Stimulated activated naive B cell treated with anti-CD40 and anti-IgM and Interleukin-4, amounts not matched to agents 10 μg/mL and 1 μg/mL and 100 μg/mL, for 72 hours (primary cell): Measurements from ENCODE around the gene SETD5.

ENCODE experiments used
- ATAC-seq, 2 donors: fragments of 150-1000 bp; cut with Tn5 transposase; replicated peaks; 2 replicates each; pipeline ENCODE4 v1.10.0; 2021; ENCODE audit warnings: moderate library complexity in 1 of 2
- DNase-seq: peaks from one replicate; pipeline ENCODE4 v3.0.0; 2021
- H3K27ac Mint-ChIP-seq: one replicate; pipeline ENCODE4 v1.8.0; 2022; ENCODE audit warnings: mild to moderate bottlenecking, mixed read lengths
- H3K27me3 Mint-ChIP-seq, 2 donors: one replicate each; pipeline ENCODE4 v1.8.0; 2022; ENCODE audit warnings: mixed read lengths in 2 of 2
- H3K36me3 Mint-ChIP-seq, 2 donors: one replicate each; pipeline ENCODE4 v1.8.0; 2022; ENCODE audit warnings: mixed read lengths in 2 of 2, mild to moderate bottlenecking in 1 of 2
- H3K4me1 Mint-ChIP-seq, 2 donors: one replicate each; pipeline ENCODE4 v1.8.0; 2022; ENCODE audit warnings: mixed read lengths in 2 of 2, mild to moderate bottlenecking in 1 of 2
- H3K4me3 Mint-ChIP-seq, 2 donors: one replicate each; pipeline ENCODE4 v1.8.0; 2022; ENCODE audit warnings: mild to moderate bottlenecking in 2 of 2, mixed read lengths in 2 of 2, moderate library complexity in 1 of 2
- H3K9me3 Mint-ChIP-seq, 2 donors: one replicate each; pipeline ENCODE4 v1.8.0; 2022; ENCODE audit warnings: mixed read lengths in 2 of 2, mild to moderate bottlenecking in 1 of 2

Gene SETD5

GRCh38 chr3:9439331-9439730, 41.9 kb downstream of the SETD5 start:
- no peak overlapping the region for H3K27ac Mint-ChIP-seq
- H3K4me3 Mint-ChIP-seq: no peak overlapping the region
- ATAC-seq: no peak
- H3K9me3 Mint-ChIP-seq: no peaks in the 10 kb centered on the region
- H3K4me1 Mint-ChIP-seq: peaks cover 15 to 23% of the 10 kb centered on the region in 2 donors
- H3K27me3 Mint-ChIP-seq: no peaks in the 10 kb centered on the region
- DNase-seq: no peak
- H3K36me3 Mint-ChIP-seq: peaks cover 43 to 58% of the 10 kb centered on the region in 2 donors

- no peak for DNase-seq
- no peak for ATAC-seq
- Mint-ChIP-seq H3K4me1 (peaks cover 5 to 7% of the 10 kb centered on the region in 2 donors), H3K36me3 (peaks cover 39 to 54% of the 10 kb centered on the region in 2 donors), H3K4me3 (no peak overlapping the region), H3K27me3 (no peaks in the 10 kb centered on the region), H3K9me3 (no peaks in the 10 kb centered on the region), H3K27ac (no peak overlapping the region)
These were observed 44.2 kb downstream of the SETD5 start for GRCh38 chr3:9441501-9442221.

- Mint-ChIP-seq H3K36me3 (peaks cover 41 to 47% of the 10 kb centered on the region in 2 donors), H3K4me1 (peaks cover 8 to 26% of the 10 kb centered on the region in 2 donors), H3K27me3 (no peaks in the 10 kb centered on the region), H3K27ac (peak overlapping the region; percentile 65), H3K4me3 (no peak overlapping the region), H3K9me3 (no peaks in the 10 kb centered on the region)
- ATAC-seq (no peak), DNase-seq (no peak)
These were observed 50.7 kb downstream of the SETD5 start for GRCh38 chr3:9448071-9448470.

- Mint-ChIP-seq H3K27ac (no peak overlapping the region), H3K36me3 (peaks cover 40 to 51% of the 10 kb centered on the region in 2 donors), H3K9me3 (no peaks in the 10 kb centered on the region), H3K27me3 (no peaks in the 10 kb centered on the region), H3K4me1 (peaks cover 8 to 29% of the 10 kb centered on the region in 2 donors), H3K4me3 (no peak overlapping the region)
- DNase-seq (no peak), ATAC-seq (no peak)
These were observed 51.2 kb downstream of the SETD5 start for GRCh38 chr3:9448643-9449042.

- no peaks in the 10 kb centered on the region for H3K9me3 Mint-ChIP-seq
- peaks cover 32 to 44% of the 10 kb centered on the region in 2 donors for H3K36me3 Mint-ChIP-seq
- peaks cover 6 to 29% of the 10 kb centered on the region in 2 donors for H3K4me1 Mint-ChIP-seq
- ATAC-seq (no peak), DNase-seq (no peak)
- no peak overlapping the region for H3K27ac Mint-ChIP-seq
- H3K27me3 Mint-ChIP-seq: no peaks in the 10 kb centered on the region
- no peak overlapping the region for H3K4me3 Mint-ChIP-seq
These were observed 52.7 kb downstream of the SETD5 start for GRCh38 chr3:9450126-9450525.

GRCh38 chr3:9450991-9451390, 53.6 kb downstream of the SETD5 start:
- Mint-ChIP-seq H3K27me3 (no peaks in the 10 kb centered on the region), H3K27ac (no peak overlapping the region), H3K36me3 (peaks cover 28 to 40% of the 10 kb centered on the region in 2 donors), H3K4me1 (peaks cover 6 to 29% of the 10 kb centered on the region in 2 donors), H3K4me3 (no peak overlapping the region), H3K9me3 (no peaks in the 10 kb centered on the region)
- DNase-seq: no peak
- ATAC-seq: peak in 1 of 2 donors; percentile 69

- H3K27ac Mint-ChIP-seq: no peak overlapping the region
- peaks cover 6 to 29% of the 10 kb centered on the region in 2 donors for H3K4me1 Mint-ChIP-seq
- H3K9me3 Mint-ChIP-seq: no peaks in the 10 kb centered on the region
- DNase-seq (no peak), ATAC-seq (no peak)
- no peak overlapping the region for H3K4me3 Mint-ChIP-seq
- H3K27me3 Mint-ChIP-seq: no peaks in the 10 kb centered on the region
- H3K36me3 Mint-ChIP-seq: peaks cover 28 to 35% of the 10 kb centered on the region in 2 donors
These were observed 55.0 kb downstream of the SETD5 start for GRCh38 chr3:9452417-9452816.

GRCh38 chr3:9455596-9456131, 58.2 kb downstream of the SETD5 start:
- no peak for DNase-seq
- Mint-ChIP-seq H3K4me1 (peaks cover 4 to 23% of the 10 kb centered on the region in 2 donors), H3K36me3 (peaks cover 13 to 28% of the 10 kb centered on the region in 2 donors), H3K27me3 (no peaks in the 10 kb centered on the region), H3K27ac (no peak overlapping the region), H3K4me3 (no peak overlapping the region), H3K9me3 (no peaks in the 10 kb centered on the region)
- no peak for ATAC-seq

GRCh38 chr3:9467451-9467850, 70.0 kb downstream of the SETD5 start:
- H3K27me3 Mint-ChIP-seq: no peaks in the 10 kb centered on the region
- DNase-seq: no peak
- ATAC-seq: no peak
- H3K36me3 Mint-ChIP-seq: peaks cover 43 to 68% of the 10 kb centered on the region in 2 donors
- H3K27ac Mint-ChIP-seq: no peak overlapping the region
- H3K4me1 Mint-ChIP-seq: peaks cover 4 to 5% of the 10 kb centered on the region in 2 donors
- H3K9me3 Mint-ChIP-seq: no peaks in the 10 kb centered on the region
- no peak overlapping the region for H3K4me3 Mint-ChIP-seq

GRCh38 chr3:9468460-9468859, 71.0 kb downstream of the SETD5 start:
- Mint-ChIP-seq H3K27ac (peak overlapping the region; percentile 1), H3K27me3 (no peaks in the 10 kb centered on the region), H3K9me3 (no peaks in the 10 kb centered on the region), H3K4me3 (no peak overlapping the region), H3K36me3 (peaks cover 51 to 76% of the 10 kb centered on the region in 2 donors), H3K4me1 (peaks cover 4 to 6% of the 10 kb centered on the region in 2 donors)
- ATAC-seq (no peak), DNase-seq (no peak)

- no peaks in the 10 kb centered on the region for H3K27me3 Mint-ChIP-seq
- no peaks in the 10 kb centered on the region for H3K9me3 Mint-ChIP-seq
- H3K36me3 Mint-ChIP-seq: peaks cover 57 to 78% of the 10 kb centered on the region in 2 donors
- DNase-seq: no peak
- no peak for ATAC-seq
- peak overlapping the region; percentile 71 for H3K27ac Mint-ChIP-seq
- H3K4me3 Mint-ChIP-seq: no peak overlapping the region
- peaks cover 4 to 6% of the 10 kb centered on the region in 2 donors for H3K4me1 Mint-ChIP-seq
These were observed 72.6 kb downstream of the SETD5 start for GRCh38 chr3:9469986-9470385.

GRCh38 chr3:9473496-9474065, 76.2 kb downstream of the SETD5 start:
- Mint-ChIP-seq H3K4me1 (peaks cover 3 to 4% of the 10 kb centered on the region in 2 donors), H3K4me3 (no peak overlapping the region), H3K27ac (no peak overlapping the region), H3K36me3 (peaks cover 59 to 85% of the 10 kb centered on the region in 2 donors), H3K27me3 (no peaks in the 10 kb centered on the region), H3K9me3 (no peaks in the 10 kb centered on the region)
- no peak for ATAC-seq
- no peak for DNase-seq

- Mint-ChIP-seq H3K9me3 (no peaks in the 10 kb centered on the region), H3K4me3 (no peak overlapping the region), H3K4me1 (peaks cover 2 to 8% of the 10 kb centered on the region in 2 donors), H3K36me3 (peaks cover 59 to 87% of the 10 kb centered on the region in 2 donors), H3K27me3 (no peaks in the 10 kb centered on the region), H3K27ac (peak overlapping the region; percentile 67)
- ATAC-seq (no peak), DNase-seq (no peak)
These were observed 77.1 kb downstream of the SETD5 start for GRCh38 chr3:9474482-9474881.

- Mint-ChIP-seq H3K27ac (no peak overlapping the region), H3K4me3 (no peak overlapping the region), H3K4me1 (peaks cover 1 to 6% of the 10 kb centered on the region in 2 donors), H3K27me3 (no peaks in the 10 kb centered on the region), H3K36me3 (peaks cover 64 to 86% of the 10 kb centered on the region in 2 donors), H3K9me3 (no peaks in the 10 kb centered on the region)
- DNase-seq: no peak
- ATAC-seq: no peak
These were observed 79.5 kb downstream of the SETD5 start for GRCh38 chr3:9476935-9477334.

- DNase-seq: no peak
- Mint-ChIP-seq H3K36me3 (peaks cover 51 to 71% of the 10 kb centered on the region in 2 donors), H3K27ac (no peak overlapping the region), H3K4me3 (no peak overlapping the region), H3K9me3 (no peaks in the 10 kb centered on the region), H3K4me1 (peaks cover 0 to 6% of the 10 kb centered on the region in 2 donors), H3K27me3 (no peaks in the 10 kb centered on the region)
- ATAC-seq: no peak
These were observed 82.8 kb downstream of the SETD5 start for GRCh38 chr3:9480265-9480664.
